Measurements from ENCODE around the gene RTBDN. TPM values are rescaled to one million over a fixed set of nuclear protein-coding genes. Genes with fewer than 3 reads are reported as not detected.

The RTBDN gene
- total RNA-seq, 1 donor from 2014 or later, result not detected

GRCh38 chr19:12782174-12782423 lies 52.3 kb downstream of the RTBDN start:
- no peak for TF ChIP-seq CTCF (IDR thresholded peaks at IDR 0.05)
- Mint-ChIP-seq H3K36me3 (ENCODE audit: low read depth) (no peaks in the 10 kb centered on the region), H3K9me3 (ENCODE audit: low read depth) (no peaks in the 10 kb centered on the region), H3K4me1 (ENCODE audit: low read depth) (peaks cover 41% of the 10 kb centered on the region), H3K4me3 (ENCODE audit: unreplicated experiment) (peak overlapping the region; percentile 67), H3K27me3 (ENCODE audit: low read depth) (no peaks in the 10 kb centered on the region), H3K27ac (ENCODE audit: unreplicated experiment) (peak overlapping the region; percentile 96)
- no peak for DNase-seq (ENCODE audit: low spot score)

GRCh38 chr19:12779162-12779993 lies 55.0 kb downstream of the RTBDN start:
- H3K27me3 Mint-ChIP-seq (ENCODE audit: low read depth), result no peaks in the 10 kb centered on the region
- peak overlapping the region; percentile 87 for H3K4me3 Mint-ChIP-seq (ENCODE audit: unreplicated experiment)
- H3K9me3 Mint-ChIP-seq (ENCODE audit: low read depth), result no peaks in the 10 kb centered on the region
- TF ChIP-seq CTCF (IDR thresholded peaks at IDR 0.05), result peak; percentile 38
- no peaks in the 10 kb centered on the region for H3K36me3 Mint-ChIP-seq (ENCODE audit: low read depth)
- H3K27ac Mint-ChIP-seq (ENCODE audit: unreplicated experiment), result peak overlapping the region; percentile 98
- peaks cover 37% of the 10 kb centered on the region for H3K4me1 Mint-ChIP-seq (ENCODE audit: low read depth)
- DNase-seq (ENCODE audit: low spot score), result no peak

GRCh38 chr19:12778905-12779161 lies 55.5 kb downstream of the RTBDN start:
- DNase-seq (ENCODE audit: low spot score), result no peak
- H3K9me3 Mint-ChIP-seq (ENCODE audit: low read depth), result no peaks in the 10 kb centered on the region
- peak overlapping the region; percentile 98 for H3K27ac Mint-ChIP-seq (ENCODE audit: unreplicated experiment)
- H3K27me3 Mint-ChIP-seq (ENCODE audit: low read depth), result no peaks in the 10 kb centered on the region
- H3K36me3 Mint-ChIP-seq (ENCODE audit: low read depth), result no peaks in the 10 kb centered on the region
- TF ChIP-seq CTCF (IDR thresholded peaks at IDR 0.05), result no peak
- H3K4me3 Mint-ChIP-seq (ENCODE audit: unreplicated experiment), result peak overlapping the region; percentile 87
- H3K4me1 Mint-ChIP-seq (ENCODE audit: low read depth), result peaks cover 38% of the 10 kb centered on the region

- Mint-ChIP-seq H3K9me3 (ENCODE audit: low read depth) (no peaks in the 10 kb centered on the region), H3K27ac (ENCODE audit: unreplicated experiment) (peak overlapping the region; percentile 98), H3K36me3 (ENCODE audit: low read depth) (no peaks in the 10 kb centered on the region), H3K4me3 (ENCODE audit: unreplicated experiment) (peak overlapping the region; percentile 87), H3K4me1 (ENCODE audit: low read depth) (peaks cover 43% of the 10 kb centered on the region), H3K27me3 (ENCODE audit: low read depth) (no peaks in the 10 kb centered on the region)
- TF ChIP-seq CTCF (IDR thresholded peaks at IDR 0.05), result no peak
- DNase-seq (ENCODE audit: low spot score), result no peak
Observed at GRCh38 chr19:12778017-12778904, 56.1 kb downstream of the RTBDN start.

GRCh38 chr19:12777217-12778016 lies 57.0 kb downstream of the RTBDN start:
- peak overlapping the region; percentile 98 for H3K27ac Mint-ChIP-seq (ENCODE audit: unreplicated experiment)
- peak overlapping the region; percentile 87 for H3K4me3 Mint-ChIP-seq (ENCODE audit: unreplicated experiment)
- H3K4me1 Mint-ChIP-seq (ENCODE audit: low read depth), result peaks cover 44% of the 10 kb centered on the region
- H3K36me3 Mint-ChIP-seq (ENCODE audit: low read depth), result no peaks in the 10 kb centered on the region
- peak; percentile 97 for TF ChIP-seq CTCF (IDR thresholded peaks at IDR 0.05)
- H3K27me3 Mint-ChIP-seq (ENCODE audit: low read depth), result no peaks in the 10 kb centered on the region
- no peak for DNase-seq (ENCODE audit: low spot score)
- no peaks in the 10 kb centered on the region for H3K9me3 Mint-ChIP-seq (ENCODE audit: low read depth)

Data from chondrocyte (in vitro differentiated cells).